ENCODE data around the gene HCFC1.

GRCh38 chrX:153965406-153965805 is 6.2 kb downstream of the HCFC1 start:
- TF ChIP-seq CTCF (IDR thresholded peaks at IDR 0.05) (no peak), POLR2A (IDR thresholded peaks at IDR 0.05) (no peak)

Measured in right lobe of liver (tissue), 4 donors.